Gastrocnemius medialis (tissue), 4 donors: ENCODE data around the gene CRK.

Experiments used
- POLR2A ChIP-seq, 2 donors: fragments of 450-650 bp; IDR thresholded peaks; one replicate each; pipeline ENCODE4 v1.6.1; 2017; ENCODE audit warnings: antibody characterized with exemption in 2 of 2, mild to moderate bottlenecking in 2 of 2, moderate library complexity in 2 of 2
- TF ChIP-seq, protein P1 (sequence below), 5 experiments: fragments of 450-650 bp in 3 of 5; fragments of 200-600 bp in 2 of 5; sonication (generic) in 2 of 5; IDR thresholded peaks in 4 of 5; conservative IDR thresholded peaks in 1 of 5; 1 replicate in 4 of 5; 2 replicates in 1 of 5; pipeline ENCODE4 v1.5.1; 2016 to 2019; ENCODE audit warnings: antibody characterized with exemption in 5 of 5, mild to moderate bottlenecking in 3 of 5, moderate library complexity in 3 of 5

DNA sequence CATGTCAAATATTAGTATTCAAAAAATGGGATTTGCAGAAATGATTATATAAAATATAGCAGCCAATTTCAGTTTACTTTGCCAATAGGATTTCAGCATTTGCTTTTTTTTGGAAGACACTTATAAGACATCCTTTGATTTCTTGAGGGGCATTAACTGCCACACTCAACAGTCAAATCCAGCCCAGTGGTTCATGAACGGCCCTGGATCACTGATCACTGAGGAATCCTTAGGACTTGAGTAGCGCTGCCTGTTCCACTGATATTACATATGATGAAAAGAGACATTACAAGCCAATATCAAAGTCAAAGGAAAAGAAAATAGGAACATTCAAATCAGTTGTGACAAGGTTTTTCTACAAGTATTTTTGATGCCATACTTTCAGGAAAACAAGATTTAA lies 35.1 kb downstream of the CRK start:
- TF ChIP-seq POLR2A (IDR thresholded peaks at IDR 0.05) = no peak
- TF ChIP-seq, protein P1, sequence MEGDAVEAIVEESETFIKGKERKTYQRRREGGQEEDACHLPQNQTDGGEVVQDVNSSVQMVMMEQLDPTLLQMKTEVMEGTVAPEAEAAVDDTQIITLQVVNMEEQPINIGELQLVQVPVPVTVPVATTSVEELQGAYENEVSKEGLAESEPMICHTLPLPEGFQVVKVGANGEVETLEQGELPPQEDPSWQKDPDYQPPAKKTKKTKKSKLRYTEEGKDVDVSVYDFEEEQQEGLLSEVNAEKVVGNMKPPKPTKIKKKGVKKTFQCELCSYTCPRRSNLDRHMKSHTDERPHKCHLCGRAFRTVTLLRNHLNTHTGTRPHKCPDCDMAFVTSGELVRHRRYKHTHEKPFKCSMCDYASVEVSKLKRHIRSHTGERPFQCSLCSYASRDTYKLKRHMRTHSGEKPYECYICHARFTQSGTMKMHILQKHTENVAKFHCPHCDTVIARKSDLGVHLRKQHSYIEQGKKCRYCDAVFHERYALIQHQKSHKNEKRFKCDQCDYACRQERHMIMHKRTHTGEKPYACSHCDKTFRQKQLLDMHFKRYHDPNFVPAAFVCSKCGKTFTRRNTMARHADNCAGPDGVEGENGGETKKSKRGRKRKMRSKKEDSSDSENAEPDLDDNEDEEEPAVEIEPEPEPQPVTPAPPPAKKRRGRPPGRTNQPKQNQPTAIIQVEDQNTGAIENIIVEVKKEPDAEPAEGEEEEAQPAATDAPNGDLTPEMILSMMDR (IDR thresholded peaks at IDR 0.05 in 4 of 5, conservative IDR thresholded peaks at IDR 0.05 in 1 of 5) = no peak
